ENCODE data around the gene ABHD13. TPM values are rescaled to one million over a fixed set of nuclear protein-coding genes. Genes with fewer than 3 reads are reported as not detected.

The ABHD13 gene
- 10 to 100 TPM in 3 of 4 donors, 1 to 10 TPM in 1; 8.7 to 30.0 (median 18.1) TPM for total RNA-seq

- Histone ChIP-seq H3K4me1 (peaks cover 0 to 10% of the 10 kb centered on the region in 2 donors), H3K36me3 (no peaks in the 10 kb centered on the region), H3K27me3 (no peaks in the 10 kb centered on the region), H3K9me3 (no peaks in the 10 kb centered on the region), H3K27ac (peak within 1 kb of the TSS; percentile 84 to 85), H3K4me3 (peak within 1 kb of the TSS; percentile 82 to 94)
- TF ChIP-seq POLR2A (IDR thresholded peaks at IDR 0.05), result peak; percentile 16 to 61
- TF ChIP-seq, protein P1, sequence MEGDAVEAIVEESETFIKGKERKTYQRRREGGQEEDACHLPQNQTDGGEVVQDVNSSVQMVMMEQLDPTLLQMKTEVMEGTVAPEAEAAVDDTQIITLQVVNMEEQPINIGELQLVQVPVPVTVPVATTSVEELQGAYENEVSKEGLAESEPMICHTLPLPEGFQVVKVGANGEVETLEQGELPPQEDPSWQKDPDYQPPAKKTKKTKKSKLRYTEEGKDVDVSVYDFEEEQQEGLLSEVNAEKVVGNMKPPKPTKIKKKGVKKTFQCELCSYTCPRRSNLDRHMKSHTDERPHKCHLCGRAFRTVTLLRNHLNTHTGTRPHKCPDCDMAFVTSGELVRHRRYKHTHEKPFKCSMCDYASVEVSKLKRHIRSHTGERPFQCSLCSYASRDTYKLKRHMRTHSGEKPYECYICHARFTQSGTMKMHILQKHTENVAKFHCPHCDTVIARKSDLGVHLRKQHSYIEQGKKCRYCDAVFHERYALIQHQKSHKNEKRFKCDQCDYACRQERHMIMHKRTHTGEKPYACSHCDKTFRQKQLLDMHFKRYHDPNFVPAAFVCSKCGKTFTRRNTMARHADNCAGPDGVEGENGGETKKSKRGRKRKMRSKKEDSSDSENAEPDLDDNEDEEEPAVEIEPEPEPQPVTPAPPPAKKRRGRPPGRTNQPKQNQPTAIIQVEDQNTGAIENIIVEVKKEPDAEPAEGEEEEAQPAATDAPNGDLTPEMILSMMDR (IDR thresholded peaks at IDR 0.05), result peak in 1 of 4 experiments; percentile 28
- intact Hi-C loops (cut with DNase I; ENCODE audit: low total_unique reads), result no loop called here
- peak; percentile 84 to 93 for DNase-seq
These were observed at the start of gene ABHD13 for GRCh38 chr13:108218044-108218974. Gene ABHD13, plus strand, starts transcription at chr13:108218392. Its CDS starts 10,827 bp downstream, at chr13:108229219.

DNA sequence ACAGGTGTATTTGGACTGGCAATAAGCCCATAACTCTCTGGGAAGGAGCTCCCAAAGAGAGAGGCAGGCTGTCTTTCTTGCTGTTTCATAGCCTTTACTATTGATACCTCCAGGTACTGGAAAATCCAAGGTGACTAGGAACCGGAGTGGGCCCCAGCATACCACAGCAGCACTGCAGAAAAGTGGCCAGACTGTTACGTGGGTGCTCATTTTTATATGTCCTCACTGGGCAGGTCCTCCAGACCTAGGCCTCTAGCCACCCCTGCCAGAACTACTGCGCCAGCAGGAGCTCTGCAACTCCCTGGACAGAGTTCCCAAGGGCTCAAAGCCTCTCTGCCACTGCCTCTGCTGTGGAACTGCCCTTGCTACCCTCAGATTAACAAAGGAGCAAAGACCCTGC is 49.3 kb upstream of the ABHD13 start:
- intact Hi-C loops (cut with DNase I; ENCODE audit: low total_unique reads), result no loop called here
- H3K9me3 ChIP-seq, result no peaks in the 10 kb centered on the region
- no peak overlapping the region for H3K4me3 ChIP-seq
- TF ChIP-seq POLR2A (IDR thresholded peaks at IDR 0.05), result no peak
- TF ChIP-seq, protein P1 (IDR thresholded peaks at IDR 0.05), result no peak
- DNase-seq, result no peak
- no peak overlapping the region for H3K27ac ChIP-seq
- no peaks in the 10 kb centered on the region for H3K36me3 ChIP-seq
- H3K4me1 ChIP-seq, result no peaks in the 10 kb centered on the region
- H3K27me3 ChIP-seq, result no peaks in the 10 kb centered on the region

DNA sequence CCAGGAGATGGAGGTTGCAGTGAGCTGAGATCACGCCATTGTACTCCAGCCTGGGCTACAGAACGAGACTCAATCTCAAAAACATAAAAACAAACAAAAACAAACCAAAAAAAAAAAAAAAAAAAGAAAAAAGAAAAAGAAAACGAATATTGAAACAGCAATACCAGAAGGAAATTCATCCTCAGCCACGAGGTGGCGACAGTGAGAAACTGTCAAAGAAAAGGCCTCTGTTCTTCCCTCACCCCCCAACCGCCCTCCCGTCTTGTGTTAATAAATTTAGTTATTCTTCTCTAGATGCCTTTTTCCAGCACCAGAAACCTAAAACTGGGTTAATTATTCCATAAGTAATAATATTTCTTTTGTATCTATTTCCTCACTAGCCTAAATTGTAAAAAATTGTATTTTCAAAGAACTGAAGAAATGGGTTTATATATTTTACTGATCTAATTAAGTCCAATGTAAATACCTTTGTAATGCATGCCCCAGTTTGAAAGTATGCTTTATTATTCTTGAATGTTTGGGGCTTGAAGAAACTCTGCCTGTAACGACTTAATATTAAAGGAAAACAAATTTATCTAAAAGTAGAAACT is 41.4 kb upstream of the ABHD13 start:
- Histone ChIP-seq H3K36me3 (no peaks in the 10 kb centered on the region), H3K27me3 (no peaks in the 10 kb centered on the region), H3K4me3 (no peak overlapping the region), H3K27ac (no peak overlapping the region), H3K9me3 (no peaks in the 10 kb centered on the region), H3K4me1 (no peaks in the 10 kb centered on the region)
- no peak for DNase-seq
- TF ChIP-seq, protein P1 (IDR thresholded peaks at IDR 0.05), result no peak
- TF ChIP-seq POLR2A (IDR thresholded peaks at IDR 0.05), result no peak
- intact Hi-C loops (cut with DNase I; ENCODE audit: low total_unique reads), result no loop called here

DNA sequence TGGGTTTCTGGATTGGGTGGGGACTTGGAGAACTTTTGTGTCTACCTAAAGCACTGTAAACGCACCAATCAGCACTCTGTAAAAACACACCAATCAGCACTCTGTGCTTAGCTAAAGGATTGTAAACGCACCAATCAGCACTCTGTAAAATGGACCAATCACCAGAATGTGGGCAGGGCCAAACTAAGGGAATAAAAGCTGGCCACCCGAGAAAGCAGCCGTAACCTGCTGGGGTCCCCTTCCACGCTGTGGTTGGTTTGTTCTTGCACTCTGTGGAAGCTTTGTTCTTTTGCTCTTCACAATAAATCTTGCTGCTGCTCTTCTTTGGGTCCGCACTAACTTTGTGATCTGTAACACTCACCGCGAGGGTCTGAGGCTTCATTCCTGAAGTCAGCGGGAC is 40.1 kb upstream of the ABHD13 start:
- Histone ChIP-seq H3K36me3 (no peaks in the 10 kb centered on the region), H3K4me3 (no peak overlapping the region), H3K27me3 (no peaks in the 10 kb centered on the region), H3K27ac (no peak overlapping the region), H3K9me3 (no peaks in the 10 kb centered on the region), H3K4me1 (no peaks in the 10 kb centered on the region)
- no peak for DNase-seq
- intact Hi-C loops (cut with DNase I; ENCODE audit: low total_unique reads), result no loop called here
- TF ChIP-seq, protein P1 (IDR thresholded peaks at IDR 0.05), result no peak
- no peak for TF ChIP-seq POLR2A (IDR thresholded peaks at IDR 0.05)

DNA sequence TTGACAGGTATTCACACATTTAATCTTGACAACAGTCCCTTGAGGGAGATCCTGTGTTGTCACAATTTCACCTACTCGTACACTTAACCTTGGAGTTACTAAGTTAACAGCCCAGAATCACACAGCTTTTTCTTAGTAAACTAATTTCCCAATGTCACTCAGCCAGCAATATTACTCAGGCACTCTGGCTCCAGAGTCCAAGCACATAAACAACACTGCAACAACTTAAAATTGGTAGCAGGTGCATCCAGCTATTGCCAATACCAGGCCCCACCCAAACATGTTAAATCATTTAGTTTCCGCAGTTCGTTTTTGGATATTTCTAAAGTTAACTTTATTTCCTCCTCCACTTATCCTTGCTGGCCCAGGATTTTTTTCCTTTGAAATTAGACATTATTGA is 35.5 kb upstream of the ABHD13 start:
- intact Hi-C loops (cut with DNase I; ENCODE audit: low total_unique reads), result no loop called here
- Histone ChIP-seq H3K4me1 (no peaks in the 10 kb centered on the region), H3K9me3 (no peaks in the 10 kb centered on the region), H3K27ac (no peak overlapping the region), H3K36me3 (no peaks in the 10 kb centered on the region), H3K27me3 (no peaks in the 10 kb centered on the region), H3K4me3 (no peak overlapping the region)
- DNase-seq, result no peak
- TF ChIP-seq POLR2A (IDR thresholded peaks at IDR 0.05), result no peak
- TF ChIP-seq, protein P1 (IDR thresholded peaks at IDR 0.05), result no peak
